ENCODE measurements around the gene ZFYVE28.

DNA sequence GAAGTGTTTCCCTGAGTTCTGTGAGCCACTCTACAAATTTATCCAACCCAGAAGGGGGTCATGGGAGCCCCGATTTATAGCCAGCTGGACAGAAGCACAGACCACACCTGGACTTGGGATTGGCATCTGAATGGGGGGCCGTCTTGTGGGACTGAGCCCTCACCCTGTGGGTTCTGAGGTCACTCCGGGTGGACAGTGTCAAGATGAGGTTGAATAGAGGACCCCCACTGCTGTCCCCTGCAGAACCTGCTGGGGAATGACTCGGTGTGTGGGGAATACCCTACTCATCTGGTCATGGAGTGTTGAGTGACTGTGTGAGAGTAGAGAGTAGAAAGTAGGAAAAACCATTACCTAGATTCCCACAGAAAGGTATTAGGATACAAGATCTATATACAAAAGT, 67.5 kb downstream of the ZFYVE28 start:
- TF ChIP-seq POLR2A (IDR thresholded peaks at IDR 0.05), result no peak
- TF ChIP-seq, protein P1, sequence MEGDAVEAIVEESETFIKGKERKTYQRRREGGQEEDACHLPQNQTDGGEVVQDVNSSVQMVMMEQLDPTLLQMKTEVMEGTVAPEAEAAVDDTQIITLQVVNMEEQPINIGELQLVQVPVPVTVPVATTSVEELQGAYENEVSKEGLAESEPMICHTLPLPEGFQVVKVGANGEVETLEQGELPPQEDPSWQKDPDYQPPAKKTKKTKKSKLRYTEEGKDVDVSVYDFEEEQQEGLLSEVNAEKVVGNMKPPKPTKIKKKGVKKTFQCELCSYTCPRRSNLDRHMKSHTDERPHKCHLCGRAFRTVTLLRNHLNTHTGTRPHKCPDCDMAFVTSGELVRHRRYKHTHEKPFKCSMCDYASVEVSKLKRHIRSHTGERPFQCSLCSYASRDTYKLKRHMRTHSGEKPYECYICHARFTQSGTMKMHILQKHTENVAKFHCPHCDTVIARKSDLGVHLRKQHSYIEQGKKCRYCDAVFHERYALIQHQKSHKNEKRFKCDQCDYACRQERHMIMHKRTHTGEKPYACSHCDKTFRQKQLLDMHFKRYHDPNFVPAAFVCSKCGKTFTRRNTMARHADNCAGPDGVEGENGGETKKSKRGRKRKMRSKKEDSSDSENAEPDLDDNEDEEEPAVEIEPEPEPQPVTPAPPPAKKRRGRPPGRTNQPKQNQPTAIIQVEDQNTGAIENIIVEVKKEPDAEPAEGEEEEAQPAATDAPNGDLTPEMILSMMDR (IDR thresholded peaks at IDR 0.05), result no peak
